Heart left ventricle (tissue), 16 donors: ENCODE measurements around the gene SMOC1. TPM values are rescaled to one million over a fixed set of nuclear protein-coding genes. Genes with fewer than 3 reads are reported as not detected.

Experiments
- ATAC-seq, 4 donors: fragments of 200-7000 bp; cut with Tn5 transposase; one replicate each; pipeline ENCODE4 v1.9.1; 2020 to 2022; ENCODE audit warnings: moderate library complexity in 4 of 4, mild to moderate bottlenecking in 3 of 4, moderate number of reproducible peaks in 1 of 4
- DNase-seq, 5 donors: peaks; one replicate each; pipeline ENCODE4 v3.0.0-alpha.2; 2020
- H3K27ac ChIP-seq, 12 donors: fragments of 200-600 bp; sonication (generic) in 4 of 12; one replicate each; pipeline versions ENCODE4 v1.5.0 to v1.8.0; 2016 to 2022; ENCODE audit warnings: mild to moderate bottlenecking in 2 of 12
- H3K27me3 ChIP-seq, 9 donors: fragments of 200-600 bp; sonication (generic) in 2 of 9; one replicate each; pipeline versions ENCODE4 v1.5.1 to v1.8.0; 2016 to 2022; ENCODE audit warnings: mild to moderate bottlenecking in 3 of 9
- H3K36me3 ChIP-seq, 9 donors: fragments of 200-600 bp; sonication (generic) in 2 of 9; one replicate each; pipeline versions ENCODE4 v1.5.0 to v1.8.0; 2018 to 2022; ENCODE audit warnings: mild to moderate bottlenecking in 2 of 9
- H3K4me1 ChIP-seq, 12 donors: fragments of 200-600 bp; sonication (generic) in 4 of 12; one replicate each; pipeline versions ENCODE4 v1.5.0 to v1.8.0; 2016 to 2022; ENCODE audit warnings: mild to moderate bottlenecking in 3 of 12
- H3K4me3 ChIP-seq, 12 donors: fragments of 200-600 bp; sonication (generic) in 4 of 12; one replicate each; pipeline versions ENCODE4 v1.5.0 to v1.8.0; 2017 to 2022; ENCODE audit warnings: mild to moderate bottlenecking in 9 of 12, moderate library complexity in 4 of 12
- H3K9me3 ChIP-seq, 12 donors: fragments of 200-600 bp; sonication (generic) in 4 of 12; one replicate each; pipeline versions ENCODE4 v1.5.0 to v1.8.0; 2016 to 2022; ENCODE audit warnings: mild to moderate bottlenecking in 1 of 12
- CTCF ChIP-seq, 12 donors: fragments of 200-600 bp; sonication (generic) in 4 of 12; IDR thresholded peaks; one replicate each; pipeline versions ENCODE4 v1.5.0 to v1.8.0; 2018 to 2022; ENCODE audit warnings: antibody characterized with exemption in 12 of 12, mild to moderate bottlenecking in 5 of 12
- POLR2A ChIP-seq, 2 donors: fragments of 450-650 bp; IDR thresholded peaks; one replicate each; pipeline ENCODE4 v1.6.1; 2017; ENCODE audit warnings: antibody characterized with exemption in 2 of 2, mild to moderate bottlenecking in 2 of 2, moderate library complexity in 2 of 2
- WGBS, 4 donors: extraction: QIAGEN DNeasy Blood & Tissue Kit in 2 of 4; methylation state at CpG; one replicate each; pipeline versions ENCODE4 v1.1.5 to v1.1.7; 2013 to 2018; 5-methylcytosine and 5-hydroxymethylcytosine counted together
- intact Hi-C, 10 donors: fragments of 100-400 bp; cut with DNase I; formaldehyde crosslinking; loops; one replicate each; pipeline versions ENCODE4 v1.11.1 to v1.14.2; 2022
- polyA plus RNA-seq, 2 donors: library from polyadenylated mRNA; stranded (reverse); fragments of 200-250 nt; gene quantifications; one replicate each; pipeline ENCODE4 v1.2.3, GENCODE V29; 2013
- total RNA-seq, 9 donors: library from RNA; depleted of rRNA in 2 of 9; stranded (reverse); fragments of >200 nt in 2 of 9; fragmentation: NEBNext Ultra II Directional in 3 of 9; extraction: Animal tissue kit (Norgen Biotek cat#: 25700) in 3 of 9; gene quantifications; one replicate each; pipeline versions ENCODE4 v1.1.0 to v1.2.4, GENCODE V29; 2016 to 2023
- donor health status: ischemic (EF 13 %, LVEDD 7.1; RV severe dilation, severe dysfunction).
- donor health status: healthy with polysubstance abuse.
- donor health status: DM: no; HTN: yes; CAD: no.
- donor health status: DM: no; HTN: no; CAD: no.
- donor health status: ischemic (EF 25% LVEDD 6.9; RV normal size, moderate dysfunction).
- donor health status: ischemic (EF 25% LVEDD 5.7; RV mildly dilated, moderate dysfunction).
- donor health status: healthy.
- donor health status: DM: yes; HTN: yes; CAD: no.
- donor health status: ischemic (EF 35%, LVEDD 5.7; RV mildly dilated, moderate dysfunction).
- donor health status: nonischemic (EF 11% LVEDD 7.7; RV severe dilation, severe dysfunction).
- donor health status: DM: yes; HTN: yes; CAD: no.
- donor health status: PGD.
- donor health status: ischemic (EF 29% LVEDD 5.4; RV normal size, mild dysfunction).
- donor health status: nonischemic (EF 23%, LVEDD 6.1; RV moderate dilation, normal function).

The SMOC1 gene
- total and polyA plus RNA-seq, 11 donors: 0.57 to 2.8 (median 0.85) TPM; not detected in 2

- no peak overlapping the region for H3K4me3 ChIP-seq
- peaks cover 0 to 71% (median 15%) of the 10 kb centered on the region in 9 donors for H3K27me3 ChIP-seq
- intact Hi-C loops: no loop called here
- TF ChIP-seq POLR2A (IDR thresholded peaks at IDR 0.05) (no peak), CTCF (IDR thresholded peaks at IDR 0.05) (no peak)
- no peaks in the 10 kb centered on the region for H3K36me3 ChIP-seq
- H3K9me3 ChIP-seq: peaks cover 0 to 25% (median 16%) of the 10 kb centered on the region in 12 donors
- H3K27ac ChIP-seq: no peak overlapping the region
- DNase-seq (no peak), ATAC-seq (no peak)
- H3K4me1 ChIP-seq: no peaks in the 10 kb centered on the region
- WGBS, 4 donors: 39 to 64% (median 50%) methylated on average over 4 of the region's 4 CpGs
Observed at GRCh38 chr14:69941768-69942742, 62.8 kb downstream of the SMOC1 start.

DNA sequence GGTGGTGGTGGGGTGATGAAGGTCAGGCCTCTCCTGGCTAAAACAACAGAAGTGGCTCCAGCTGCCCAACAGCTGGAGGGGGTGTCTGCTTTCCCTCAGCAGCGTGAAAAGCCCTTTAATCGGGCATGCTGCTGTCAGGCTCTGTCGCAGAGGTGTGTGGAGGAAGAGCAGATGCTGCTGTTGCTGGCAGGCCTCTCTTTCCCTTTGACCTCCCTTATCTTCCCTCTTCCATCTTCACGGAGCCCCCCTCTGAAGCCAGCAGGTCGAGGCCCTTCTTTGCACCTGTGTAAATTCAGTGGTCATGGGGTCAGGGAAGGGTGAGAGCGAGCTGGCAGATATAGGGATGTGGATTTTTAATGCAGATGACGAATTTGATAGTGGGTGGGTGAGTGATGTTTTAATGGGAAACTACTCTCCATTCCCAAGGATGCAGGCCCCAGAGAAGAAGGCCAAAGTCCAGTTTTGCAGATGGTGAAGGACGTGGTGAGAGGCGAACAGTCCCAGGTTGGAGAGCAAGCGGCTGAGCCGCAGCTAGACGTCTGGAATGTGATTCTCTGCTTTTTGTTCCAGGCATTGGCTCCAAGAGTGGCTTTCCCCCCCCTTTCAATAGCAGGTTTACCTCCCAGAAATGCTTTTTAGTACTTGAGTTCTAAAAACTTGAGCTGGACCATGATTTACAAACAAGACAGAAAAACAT, 64.0 kb downstream of the SMOC1 start:
- intact Hi-C loops: no loop called here
- Histone ChIP-seq H3K4me1 (no peaks in the 10 kb centered on the region), H3K27ac (no peak overlapping the region), H3K9me3 (peaks cover 0 to 25% (median 16%) of the 10 kb centered on the region in 12 donors), H3K27me3 (peaks cover 0 to 60% (median 11%) of the 10 kb centered on the region in 9 donors), H3K4me3 (no peak overlapping the region), H3K36me3 (no peaks in the 10 kb centered on the region)
- DNase-seq (no peak), ATAC-seq (no peak)
- WGBS, 4 donors: 27 to 31% (median 28%) methylated on average over 12 of the region's 12 CpGs
- TF ChIP-seq CTCF (IDR thresholded peaks at IDR 0.05) (no peak), POLR2A (IDR thresholded peaks at IDR 0.05) (no peak)

DNA sequence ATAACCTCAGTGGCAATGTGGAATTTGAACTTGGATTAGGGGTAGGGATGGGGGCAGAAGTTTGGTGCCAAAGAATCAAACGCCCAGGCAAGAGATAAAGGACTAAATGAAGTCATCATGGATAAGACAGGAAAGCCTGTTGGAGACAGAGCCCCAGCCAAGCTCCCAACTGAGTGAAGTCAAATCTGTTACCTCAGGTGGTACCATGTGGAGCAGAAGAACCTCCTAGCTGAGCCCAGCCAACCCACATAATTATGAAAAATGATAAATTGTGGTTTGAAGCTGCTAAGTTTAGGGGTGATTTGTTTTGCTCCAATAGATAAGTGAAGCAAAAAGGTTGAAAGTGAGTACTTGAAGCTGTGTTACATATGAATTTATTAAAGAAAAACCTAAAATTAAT, 66.1 kb downstream of the SMOC1 start:
- Histone ChIP-seq H3K9me3 (peaks cover 0 to 25% (median 16%) of the 10 kb centered on the region in 12 donors), H3K4me3 (no peak overlapping the region), H3K36me3 (no peaks in the 10 kb centered on the region), H3K27me3 (peaks cover 0 to 44% (median 11%) of the 10 kb centered on the region in 9 donors), H3K4me1 (no peaks in the 10 kb centered on the region), H3K27ac (no peak overlapping the region)
- WGBS, 4 donors: 28 to 53% (median 51%) methylated on average over 1 of the region's 1 CpG
- intact Hi-C loops: no loop called here
- ATAC-seq (no peak), DNase-seq (no peak)
- TF ChIP-seq POLR2A (IDR thresholded peaks at IDR 0.05) (no peak), CTCF (IDR thresholded peaks at IDR 0.05) (no peak)

GRCh38 chr14:69945912-69946311, 66.7 kb downstream of the SMOC1 start:
- intact Hi-C loops: no loop called here
- Histone ChIP-seq H3K27me3 (peaks cover 0 to 39% (median 11%) of the 10 kb centered on the region in 9 donors), H3K4me3 (no peak overlapping the region), H3K36me3 (no peaks in the 10 kb centered on the region), H3K4me1 (no peaks in the 10 kb centered on the region), H3K27ac (no peak overlapping the region), H3K9me3 (peaks cover 0 to 25% (median 16%) of the 10 kb centered on the region in 12 donors)
- no peak for DNase-seq
- no peak for ATAC-seq
- TF ChIP-seq POLR2A (IDR thresholded peaks at IDR 0.05): no peak
- TF ChIP-seq CTCF (IDR thresholded peaks at IDR 0.05): no peak
